ENCODE measurements around the gene SARDH. TPM values are rescaled to one million over a fixed set of nuclear protein-coding genes. Genes with fewer than 3 reads are reported as not detected.

SARDH gene
- total and polyA plus RNA-seq, 9 of the 15 experiments (the other 6 are each of a cell fraction or from before 2014, with no cell fraction given), result 0.14 TPM; not detected in 8

GRCh38 chr9:133779081-133779480 lies 40.9 kb upstream of the SARDH start:
- no peaks in the 10 kb centered on the region for H3K9me1 ChIP-seq (ENCODE audit: control insufficient read depth, insufficient read depth, low read length)
- H3K4me1 ChIP-seq (replicated peaks in 1 of 2; ENCODE audit: control insufficient read depth in 2 of 2, insufficient read depth in 2 of 2, low read length in 2 of 2), result no peaks in the 10 kb centered on the region
- peaks cover 4% of the 10 kb centered on the region; the same call in 1 of the 2 replicates for H4K20me1 ChIP-seq (replicated peaks; ENCODE audit: control insufficient read depth, insufficient read depth, low read length)
- no peak overlapping the region for H3K4me3 ChIP-seq
- peaks cover 3% of the 10 kb centered on the region for H3K9me3 ChIP-seq (replicated peaks; ENCODE audit: control insufficient read depth, insufficient read depth, low read depth, low read length)
- H3K79me2 ChIP-seq (ENCODE audit: control insufficient read depth, insufficient read depth, low read length), result no peaks in the 10 kb centered on the region
- no peak overlapping the region for H2AFZ ChIP-seq (ENCODE audit: low read depth, low read length)
- H3K27me3 ChIP-seq (ENCODE audit: control insufficient read depth in 2 of 2, insufficient read depth in 2 of 2, low read length in 2 of 2), result peaks cover 3 to 46% of the 10 kb centered on the region in 2 experiments; a peak in 4 of 5 replicates
- H3K27ac ChIP-seq (ENCODE audit: extremely low read depth, low read depth, low read length), result no peak overlapping the region
- BruUV-seq (replicated peaks), result no TSS peak
- ChIA-PET POLR2A (interaction anchor here (0.7 kb wide), 1 partner anchor 24 kb away, joined by 3 read pairs; no protein-coding TSS in a partner anchor), CTCF (ENCODE audit: low intra/inter-chr PET ratio) (no interaction called here)
- FAIRE-seq (no peak), ATAC-seq (no peak), DNase-seq (ENCODE audit: extremely low read depth in 1 of 4, low spot score in 3 of 4) (no peak)
- H3K36me3 ChIP-seq (ENCODE audit: control insufficient read depth, insufficient read depth, low read length), result no peaks in the 10 kb centered on the region
- 1% methylated on average over 8 of the region's 8 CpGs for WGBS (ENCODE audit: insufficient coverage, low coverage, missing lambda C conversion rate)
- intact Hi-C loops (cut with micrococcal nuclease), result no loop called here
- H3K9ac ChIP-seq (ENCODE audit: insufficient read depth in 1 of 2, low read depth in 2 of 2, low read length in 2 of 2), result no peak overlapping the region
- no peak overlapping the region for H3K4me2 ChIP-seq (ENCODE audit: insufficient read depth, low read length)
- in situ Hi-C loops (cut with MboI), result no loop called here
- no peak for TF ChIP-seq THAP7 (CRISPR knock-in tag; IDR thresholded peaks at IDR 0.05)
- no peak for TF ChIP-seq ELK1 (CRISPR knock-in tag; IDR thresholded peaks at IDR 0.05)
- TF ChIP-seq MYC (IDR thresholded peaks at IDR 0.05; ENCODE audit: low read depth, low read length), result no peak
- no peak for TF ChIP-seq MYC (CRISPR knock-in tag; IDR thresholded peaks at IDR 0.05; ENCODE audit: borderline replicate concordance, low read depth)
- no peak for TF ChIP-seq ZFP30 (CRISPR knock-in tag; IDR thresholded peaks at IDR 0.05; ENCODE audit: borderline replicate concordance)
- TF ChIP-seq LARP7 (IDR thresholded peaks at IDR 0.05), result no peak
- no peak for TF ChIP-seq ILK (tag; IDR thresholded peaks at IDR 0.05; ENCODE audit: borderline replicate concordance, low read depth)
- no peak for TF ChIP-seq ZHX1 (conservative IDR thresholded peaks at IDR 0.05; ENCODE audit: low read length)
- TF ChIP-seq MXI1 (IDR thresholded peaks at IDR 0.05; ENCODE audit: low read depth, low read length), result no peak
- no peak for TF ChIP-seq ZNF324 (CRISPR knock-in tag; IDR thresholded peaks at IDR 0.05)
- no peak for TF ChIP-seq DIDO1 (tag; IDR thresholded peaks at IDR 0.05; ENCODE audit: low read depth)
- TF ChIP-seq ZNF23 (CRISPR knock-in tag; IDR thresholded peaks at IDR 0.05), result no peak
- TF ChIP-seq STAT6 (CRISPR knock-in tag; IDR thresholded peaks at IDR 0.05), result no peak
